GM19043 (cell line): ENCODE data around the gene NCOR1.
"Not testable (repeated sequence)": the region's sequence is repeated elsewhere in the genome, so short reads cannot be mapped to it uniquely, and the experiment has no call there.

Experiments used
- ATAC-seq: cut with Tn5 transposase; IDR thresholded peaks from one replicate; pipeline ENCODE4 v1.9.1; 2021; ENCODE audit warnings: low read depth; ENCODE audit not compliant: unreplicated experiment

The NCOR1 gene

DNA sequence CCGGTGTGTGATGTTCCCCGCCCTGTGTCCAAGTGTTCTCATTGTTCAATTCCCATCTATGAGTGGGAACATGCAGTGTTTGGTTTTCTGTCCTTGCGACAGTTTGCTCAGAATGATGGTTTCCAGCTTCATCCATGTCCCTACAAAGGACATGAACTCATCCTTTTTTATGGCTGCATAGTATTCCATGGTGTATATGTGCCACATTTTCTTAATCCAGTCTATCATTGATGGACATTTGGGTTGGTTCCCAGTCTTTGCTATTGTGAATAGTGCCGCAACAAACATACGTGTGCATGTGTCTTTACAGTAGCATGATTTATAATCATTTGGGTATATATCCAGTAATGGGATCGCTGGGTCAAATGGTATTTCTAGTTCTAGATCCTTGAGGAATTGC lies 63.0 kb downstream of the NCOR1 start:
- not testable (repeated sequence) for ATAC-seq

DNA sequence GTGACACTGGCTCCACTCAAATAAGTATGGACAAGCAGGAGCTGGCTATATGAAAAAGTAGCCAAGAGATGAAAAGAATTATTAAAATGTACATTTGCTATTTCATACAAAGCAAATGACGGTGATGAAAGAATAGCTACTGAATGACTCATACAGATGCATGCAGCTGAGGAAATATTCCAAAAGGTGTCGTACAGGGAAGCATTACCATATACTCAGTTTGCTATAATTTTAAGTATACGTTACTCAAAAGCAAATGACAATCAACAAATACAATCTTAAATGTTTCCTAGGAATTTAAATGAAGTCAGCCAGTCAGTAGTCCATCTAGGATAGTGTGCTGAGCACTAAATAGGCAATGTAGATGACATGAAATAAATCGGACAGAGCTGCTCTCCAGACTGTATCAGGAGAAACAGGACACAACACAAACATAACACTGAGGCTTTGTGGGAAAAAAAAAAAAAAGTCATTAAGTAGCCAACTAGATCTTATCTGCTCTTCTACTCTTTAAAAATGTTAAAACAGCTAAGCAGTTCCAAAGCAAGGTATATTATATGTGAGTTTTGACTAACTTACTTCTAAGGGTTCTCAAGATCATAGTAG lies 65.0 kb downstream of the NCOR1 start:
- no peak for ATAC-seq

DNA sequence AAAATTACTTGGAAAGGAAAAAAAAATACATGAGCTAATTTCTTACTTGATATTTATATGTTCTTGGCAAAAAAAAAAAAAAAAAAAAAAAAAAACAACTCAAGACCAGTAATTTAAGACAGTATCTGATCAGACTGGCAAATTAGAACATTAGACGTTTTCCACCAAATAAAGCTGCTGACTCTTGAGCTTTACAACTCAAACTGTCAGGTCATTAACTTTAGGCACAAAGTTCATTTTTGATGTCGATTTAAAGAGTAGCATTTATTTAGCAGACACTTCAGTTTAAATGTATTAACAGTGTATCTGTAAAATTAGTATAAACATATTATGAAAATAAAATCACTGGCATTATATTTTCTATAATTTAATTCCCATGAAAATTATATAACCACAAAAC lies 66.7 kb downstream of the NCOR1 start:
- ATAC-seq = no peak

DNA sequence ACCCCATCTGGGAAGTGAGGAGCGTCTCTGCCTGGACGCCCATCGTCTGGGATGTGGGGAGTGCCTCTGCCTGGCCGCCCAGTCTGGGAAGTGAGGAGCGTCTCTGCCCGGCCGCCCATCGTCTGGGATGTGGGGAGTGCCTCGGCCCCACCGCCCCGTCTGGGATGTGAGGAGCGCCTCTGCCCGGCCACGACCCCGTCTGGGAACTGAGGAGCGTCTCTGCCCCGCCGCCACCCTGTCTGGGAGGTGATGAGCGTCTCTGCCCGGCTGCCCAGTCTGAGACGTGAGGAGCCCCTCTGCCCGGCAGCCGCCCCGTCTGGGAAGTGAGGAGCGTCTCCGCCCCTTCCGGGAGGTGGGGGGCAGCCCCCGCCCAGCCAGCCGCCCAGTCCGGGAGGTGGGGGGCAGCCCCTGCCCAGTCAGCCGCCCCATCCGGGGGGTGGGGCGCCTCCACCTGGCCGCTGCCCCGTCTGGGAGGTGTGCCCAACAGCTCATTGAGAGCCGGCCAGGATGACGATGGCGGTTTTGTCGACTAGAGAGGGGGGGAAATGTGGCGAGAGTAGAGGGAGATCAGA lies 69.9 kb downstream of the NCOR1 start:
- ATAC-seq = not testable (repeated sequence)

DNA sequence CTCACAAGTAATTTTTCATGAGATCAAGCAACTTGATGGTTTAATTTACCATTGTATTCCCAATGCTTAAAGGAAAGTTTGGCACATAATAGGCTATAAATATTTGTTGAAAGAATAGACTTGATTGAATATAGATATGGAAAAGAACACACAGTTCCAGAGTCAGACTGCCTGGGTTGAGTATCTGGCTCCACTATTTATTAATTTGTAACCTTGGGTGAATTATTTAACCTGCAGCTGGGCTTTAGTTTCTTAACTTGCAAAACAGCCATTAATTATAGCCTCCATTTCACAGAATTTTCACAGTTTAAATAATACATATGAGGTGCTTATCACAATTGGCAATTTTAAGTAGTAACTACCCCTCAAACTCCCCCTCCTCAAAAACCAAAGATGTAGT lies 73.6 kb downstream of the NCOR1 start:
- no peak for ATAC-seq

DNA sequence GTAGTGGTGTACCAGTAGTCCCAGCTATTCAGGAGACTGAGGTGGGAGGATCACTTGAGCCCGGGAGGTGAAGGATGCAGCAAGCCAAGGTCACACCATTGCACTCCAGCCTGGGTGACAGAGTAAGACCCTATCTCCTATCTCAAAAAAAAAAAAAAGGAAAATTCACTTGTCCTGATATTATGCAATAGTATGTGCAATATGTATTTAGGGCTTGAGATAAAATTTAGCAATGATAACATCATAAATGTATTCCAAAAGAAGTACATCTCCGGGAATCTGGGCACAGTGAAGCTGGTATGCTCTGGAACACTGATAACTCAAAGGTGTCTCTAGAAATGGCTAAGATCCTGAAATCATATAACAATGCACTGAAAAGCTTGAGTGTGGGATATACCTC lies 74.5 kb downstream of the NCOR1 start:
- no peak for ATAC-seq

DNA sequence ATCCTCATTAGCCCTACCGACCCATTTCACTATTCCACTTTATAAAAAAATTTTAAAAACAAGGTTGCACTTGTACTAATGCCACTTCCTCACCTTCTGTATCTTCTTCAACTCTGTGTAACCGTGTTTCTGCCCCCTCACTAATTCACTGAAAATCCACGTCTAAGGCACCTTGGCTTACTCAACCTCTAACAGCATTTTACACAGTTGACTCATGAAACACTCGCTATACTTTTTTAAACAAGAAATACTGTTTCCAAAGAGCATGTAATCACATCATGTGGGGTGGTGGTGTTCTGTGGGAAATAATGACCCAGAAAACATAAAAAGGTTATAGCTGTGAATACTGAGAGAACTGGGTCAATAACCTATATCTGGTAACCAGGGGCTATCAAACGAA lies 79.9 kb downstream of the NCOR1 start:
- no peak for ATAC-seq

DNA sequence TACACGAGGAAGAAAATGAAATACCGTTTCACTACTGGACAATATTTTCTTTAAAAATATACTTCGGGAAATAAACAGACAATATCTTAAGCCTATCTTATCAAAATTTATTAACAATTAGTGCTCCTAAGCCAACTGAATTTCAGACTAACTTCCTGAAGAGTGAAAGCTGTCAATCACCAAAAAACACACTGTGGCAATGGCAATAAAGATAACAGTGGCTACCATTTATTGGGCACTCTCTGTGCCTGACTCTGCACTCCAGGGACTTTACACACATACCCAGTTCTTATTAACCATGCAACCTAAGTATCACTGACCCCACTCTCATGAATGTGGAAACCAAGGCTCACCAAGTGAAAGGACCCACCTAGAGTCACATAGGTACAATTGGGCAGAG lies 83.7 kb downstream of the NCOR1 start:
- ATAC-seq = no peak

DNA sequence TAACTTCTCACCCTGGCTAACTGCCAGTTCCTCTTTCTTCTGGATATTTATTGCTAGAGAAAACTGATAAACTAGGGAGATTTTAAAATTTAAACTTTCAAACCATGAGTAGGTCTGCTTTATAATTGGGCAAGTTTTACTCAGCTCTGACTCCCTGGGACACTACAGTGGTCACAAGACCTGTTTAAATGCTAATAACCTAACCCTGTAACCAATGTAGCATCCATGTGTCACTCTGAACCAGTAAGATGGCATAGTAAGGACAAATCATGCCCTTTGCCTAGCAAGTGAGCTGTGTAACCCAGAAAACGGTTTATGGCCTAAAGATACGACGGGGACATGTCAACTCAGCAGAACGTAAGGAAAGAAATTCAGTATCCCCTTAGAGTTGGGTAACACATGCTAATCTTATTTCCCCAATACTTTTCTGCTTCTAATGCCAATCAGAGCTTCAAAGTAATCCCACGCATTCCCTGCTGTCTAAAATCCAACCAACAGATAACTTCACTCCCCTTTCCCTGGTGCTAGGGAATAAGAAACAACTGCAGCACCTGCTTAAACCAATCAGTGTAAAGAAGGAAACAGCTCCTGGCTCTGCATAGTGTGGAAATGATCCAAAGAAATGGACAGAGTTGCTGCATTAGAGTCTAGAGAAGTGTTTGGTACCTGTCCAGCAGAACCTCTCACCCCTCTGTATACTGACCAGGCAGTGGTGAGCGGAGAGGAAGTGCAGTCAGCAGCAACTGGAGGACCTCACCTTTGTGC lies 85.7 kb downstream of the NCOR1 start:
- ATAC-seq = no peak

DNA sequence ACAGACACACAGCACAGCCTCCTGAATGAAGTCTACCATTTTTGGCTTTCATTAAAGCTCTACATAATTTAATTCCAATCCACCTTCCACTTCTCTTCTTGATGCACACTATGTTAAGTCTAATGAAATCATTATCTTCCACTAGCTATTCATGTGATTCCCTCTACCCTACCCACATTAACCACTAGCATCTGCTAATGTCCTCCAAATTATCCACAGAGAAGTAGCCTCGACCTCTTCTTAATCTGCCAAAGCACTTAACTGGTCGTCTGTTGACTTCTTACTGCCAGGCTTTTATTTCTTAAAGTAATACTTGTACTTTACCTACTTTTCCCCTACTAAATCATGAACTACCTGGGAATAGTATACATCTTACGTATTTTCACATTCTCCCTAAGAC lies 91.8 kb downstream of the NCOR1 start:
- ATAC-seq = no peak

DNA sequence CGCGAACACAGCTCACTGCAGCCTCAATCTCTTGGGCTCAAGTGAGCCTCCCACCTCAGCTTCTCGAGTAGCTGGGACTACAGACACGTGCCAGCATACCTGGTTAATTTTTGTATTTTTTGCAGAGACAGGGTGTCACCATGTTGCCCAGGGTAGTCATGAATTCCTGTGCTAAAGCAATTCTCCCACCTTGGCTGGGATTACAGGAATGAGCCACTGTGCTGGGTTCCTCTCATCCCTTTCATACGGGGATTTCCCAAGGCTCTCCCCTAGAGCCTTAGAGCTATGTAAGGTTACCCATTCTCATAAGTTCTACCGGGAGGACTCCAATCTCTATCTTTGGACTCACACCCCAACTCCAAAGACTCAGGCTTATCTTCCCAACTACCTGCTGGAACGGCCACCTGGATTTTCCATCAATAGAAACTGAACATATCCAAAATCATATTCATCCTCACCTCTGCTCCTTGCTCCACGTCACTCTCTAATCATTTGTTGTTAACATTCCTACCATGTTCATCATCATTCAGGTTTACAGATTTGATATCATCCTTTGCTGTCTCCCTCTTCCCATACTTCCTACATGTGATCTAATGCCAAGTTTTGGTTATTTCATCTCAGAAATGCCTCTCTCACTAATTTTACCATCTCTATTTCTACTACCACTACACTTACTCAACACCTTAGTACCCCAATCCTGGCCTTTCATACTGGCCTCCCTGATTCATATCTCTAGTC lies 92.5 kb downstream of the NCOR1 start:
- ATAC-seq = no peak

DNA sequence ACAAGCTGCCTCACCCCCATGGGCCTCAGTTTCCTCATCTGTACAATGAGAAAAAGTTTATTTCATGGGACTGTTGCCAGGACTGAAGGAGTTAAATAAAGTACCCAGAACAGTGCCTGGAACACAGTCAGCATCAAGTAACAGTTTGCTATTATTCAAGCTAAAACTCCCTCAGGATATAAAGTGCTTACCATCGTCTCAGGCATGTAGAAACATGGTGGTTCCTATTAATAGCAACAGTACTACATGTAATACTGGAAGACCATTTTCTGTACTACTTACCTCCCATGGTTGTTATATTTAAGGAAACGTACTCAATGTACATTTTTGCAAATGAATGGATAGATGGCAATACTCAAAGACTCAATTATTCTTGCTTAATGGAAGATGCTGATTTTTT lies 93.4 kb downstream of the NCOR1 start:
- ATAC-seq = no peak

DNA sequence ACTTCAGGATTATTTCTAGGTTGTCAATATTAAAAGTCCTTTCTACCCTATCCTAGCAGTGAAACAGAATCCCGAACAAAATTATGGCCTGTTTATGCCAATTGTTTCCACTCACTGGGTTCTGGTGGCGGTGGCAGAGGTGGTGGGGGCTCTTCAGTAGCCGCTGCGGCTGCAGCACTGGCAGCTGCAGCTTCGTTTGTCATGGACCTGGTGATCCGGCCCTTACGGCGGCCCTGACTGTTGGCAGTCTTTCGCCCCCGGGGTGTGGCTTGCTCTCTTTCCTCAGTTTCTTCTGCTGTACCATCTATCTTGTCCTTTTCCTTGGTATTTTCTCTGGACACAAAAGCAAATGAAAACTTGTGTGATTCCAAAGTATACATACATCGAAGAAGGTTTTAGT lies 94.4 kb downstream of the NCOR1 start:
- ATAC-seq = no peak

DNA sequence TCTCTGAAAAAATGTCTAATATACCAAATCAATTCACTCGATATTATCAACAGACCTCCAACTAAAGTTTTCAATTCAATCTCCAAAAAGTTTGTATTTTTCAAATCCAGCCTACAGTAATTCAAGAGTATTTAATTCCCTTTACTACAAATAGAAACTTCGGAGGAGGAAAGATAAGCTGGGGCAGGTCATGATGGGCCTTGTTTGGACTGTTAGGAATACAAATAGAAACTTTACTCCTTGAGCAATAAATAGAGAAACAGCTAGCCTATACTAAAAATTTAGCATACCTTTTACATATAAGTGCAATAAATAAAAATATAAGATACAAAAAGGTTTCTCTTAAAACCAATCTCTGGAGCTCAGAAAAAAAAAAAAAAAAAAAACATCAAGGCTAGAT lies 98.2 kb downstream of the NCOR1 start:
- ATAC-seq = no peak

DNA sequence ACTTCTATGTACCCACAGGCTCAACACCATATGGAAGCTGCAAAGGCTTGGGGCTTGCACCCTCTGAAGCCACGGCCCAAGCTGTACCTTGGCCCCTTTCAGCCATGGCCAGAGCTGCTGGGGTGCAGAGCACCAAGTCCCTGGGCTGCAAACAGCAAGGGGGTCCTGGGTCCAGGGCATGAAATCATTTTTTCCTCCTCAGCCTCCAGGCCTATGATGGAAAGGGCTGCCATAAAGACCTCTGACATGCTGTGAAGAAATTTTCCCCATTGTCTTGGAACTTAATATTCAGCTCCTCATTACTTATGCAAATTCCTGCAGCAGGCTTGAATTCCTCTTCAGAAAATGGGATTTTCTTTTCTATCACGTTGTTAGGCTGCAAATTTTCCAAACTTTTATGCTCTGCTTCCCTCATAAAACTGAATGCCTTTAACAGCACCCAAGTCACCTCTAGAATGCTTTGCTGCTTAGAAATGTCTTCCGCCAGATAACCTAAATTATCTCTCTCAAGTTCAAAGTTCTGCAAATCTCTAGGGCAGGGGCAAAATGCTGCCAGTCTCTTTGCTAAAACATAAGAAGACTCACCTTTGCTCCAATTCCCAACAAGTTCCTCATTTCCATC lies 100.1 kb downstream of the NCOR1 start:
- ATAC-seq = not testable (repeated sequence)

DNA sequence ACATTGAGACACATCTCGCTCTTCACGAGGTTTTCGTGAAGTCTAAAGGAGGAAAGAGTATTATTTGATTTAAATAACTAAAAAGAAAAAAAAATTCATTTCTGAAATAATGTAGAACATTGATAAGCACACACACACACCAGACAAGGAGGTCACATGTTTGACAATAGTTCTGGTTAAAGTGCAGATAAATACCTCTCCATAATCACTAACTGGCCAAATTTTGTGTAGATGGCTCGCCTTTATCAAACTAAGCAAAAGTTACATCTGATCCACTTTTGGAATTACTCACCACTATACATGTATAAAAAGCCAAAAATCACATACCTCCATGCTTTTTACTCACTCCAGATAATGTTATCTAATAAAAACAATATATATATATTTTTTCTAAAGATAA lies 106.5 kb downstream of the NCOR1 start:
- ATAC-seq = no peak

DNA sequence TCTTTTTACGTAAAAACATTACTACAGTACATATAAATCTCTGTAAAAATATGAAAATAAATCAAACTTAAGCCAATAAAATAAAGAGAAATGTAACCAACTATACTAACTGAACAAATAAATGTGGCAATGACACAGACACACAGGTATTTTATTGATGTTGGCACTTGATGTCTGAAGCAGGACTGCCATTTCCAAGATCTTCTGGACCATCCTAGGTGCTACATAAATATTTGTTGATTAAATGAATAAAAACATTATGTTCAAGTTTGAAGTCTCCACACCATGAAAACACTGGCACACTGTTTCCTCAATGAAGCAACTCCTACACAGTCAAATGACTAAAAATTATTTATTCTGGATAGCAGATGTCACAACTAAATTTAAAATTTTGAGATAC lies 106.9 kb downstream of the NCOR1 start:
- no peak for ATAC-seq

DNA sequence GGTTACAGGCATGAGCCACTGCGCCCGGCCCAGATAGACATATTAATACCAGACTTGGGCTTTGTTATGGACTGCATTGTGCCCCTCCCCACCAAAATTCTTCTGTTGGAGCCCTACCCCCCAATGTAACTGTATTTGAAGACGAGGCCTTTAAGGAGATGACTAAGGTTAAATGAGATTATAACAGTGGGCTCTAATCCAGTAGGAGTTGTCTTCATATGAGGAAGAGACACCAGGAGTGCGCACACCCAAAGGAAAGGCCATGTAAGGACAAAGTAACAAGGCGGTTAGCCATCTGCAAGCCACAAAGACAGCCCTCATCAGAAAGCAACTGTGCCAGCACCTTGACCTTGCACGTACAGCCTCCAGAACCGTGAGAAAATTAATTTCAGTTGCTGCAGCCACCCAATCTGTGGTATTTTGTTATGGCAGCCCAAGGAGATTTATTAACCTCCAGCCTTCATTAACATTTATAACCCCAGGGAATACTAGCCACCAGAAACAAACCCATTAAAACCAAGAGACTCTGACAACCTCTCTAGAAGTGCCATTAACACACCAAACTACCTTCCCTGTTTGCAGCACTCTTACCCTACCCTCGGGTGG lies 108.1 kb downstream of the NCOR1 start:
- ATAC-seq = no peak

DNA sequence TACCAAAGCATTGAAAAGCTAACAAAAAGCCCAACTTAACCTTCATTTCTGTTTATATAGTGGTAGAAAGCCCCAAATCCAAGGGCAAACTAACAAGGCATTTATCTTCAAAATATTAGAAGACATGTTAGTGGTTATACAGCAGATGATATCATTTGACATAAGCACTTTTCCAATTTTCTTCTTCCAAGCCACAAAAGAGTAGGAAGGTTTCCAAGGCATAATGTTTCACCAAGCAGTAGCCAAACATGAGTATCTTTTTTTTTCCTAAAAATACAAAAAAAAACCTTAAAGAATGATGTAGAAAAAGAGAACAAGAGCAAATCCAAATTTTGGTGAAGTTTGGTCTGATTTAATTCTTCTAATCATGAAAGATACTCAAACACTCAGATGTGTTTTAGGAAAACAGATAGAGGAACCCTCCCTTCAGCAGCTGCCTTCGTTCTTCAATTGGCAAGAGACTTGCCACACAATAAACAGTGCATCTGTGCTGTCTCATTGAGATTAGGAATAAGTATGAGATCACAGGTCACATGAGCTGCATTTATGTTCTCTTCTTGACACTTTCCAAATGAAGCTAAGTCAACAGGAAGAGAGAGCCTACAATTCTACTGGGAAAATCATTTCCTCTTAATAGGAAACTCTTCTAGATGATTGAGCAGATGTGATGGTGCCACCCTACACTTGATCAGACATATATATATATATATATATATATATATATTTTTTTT lies 109.0 kb downstream of the NCOR1 start:
- no peak for ATAC-seq

DNA sequence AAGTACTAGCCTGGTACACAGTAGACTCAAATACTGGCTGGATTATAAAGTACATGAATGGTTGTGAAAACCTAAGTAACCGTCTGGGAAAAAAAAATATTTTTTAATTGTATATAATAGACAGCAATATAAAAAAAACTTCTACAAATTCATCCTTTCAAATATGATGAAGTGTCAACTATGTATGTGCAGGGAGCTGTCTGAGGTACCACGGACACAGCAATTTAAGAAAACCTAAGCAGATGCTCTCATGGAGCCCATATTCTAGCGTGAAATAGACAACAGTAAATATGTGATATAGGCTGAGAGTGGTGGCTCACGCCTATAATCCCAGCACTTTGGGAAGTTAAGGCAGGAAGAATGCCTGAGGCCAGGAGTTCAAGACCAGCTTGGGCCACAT lies 111.1 kb downstream of the NCOR1 start:
- ATAC-seq = no peak
